Measurements from ENCODE around the gene SKP1. TPM values are rescaled to one million over a fixed set of nuclear protein-coding genes. Genes with fewer than 3 reads are reported as not detected.

SKP1 gene
- total RNA-seq, 1 donor from 2014 or later: 758 TPM

DNA sequence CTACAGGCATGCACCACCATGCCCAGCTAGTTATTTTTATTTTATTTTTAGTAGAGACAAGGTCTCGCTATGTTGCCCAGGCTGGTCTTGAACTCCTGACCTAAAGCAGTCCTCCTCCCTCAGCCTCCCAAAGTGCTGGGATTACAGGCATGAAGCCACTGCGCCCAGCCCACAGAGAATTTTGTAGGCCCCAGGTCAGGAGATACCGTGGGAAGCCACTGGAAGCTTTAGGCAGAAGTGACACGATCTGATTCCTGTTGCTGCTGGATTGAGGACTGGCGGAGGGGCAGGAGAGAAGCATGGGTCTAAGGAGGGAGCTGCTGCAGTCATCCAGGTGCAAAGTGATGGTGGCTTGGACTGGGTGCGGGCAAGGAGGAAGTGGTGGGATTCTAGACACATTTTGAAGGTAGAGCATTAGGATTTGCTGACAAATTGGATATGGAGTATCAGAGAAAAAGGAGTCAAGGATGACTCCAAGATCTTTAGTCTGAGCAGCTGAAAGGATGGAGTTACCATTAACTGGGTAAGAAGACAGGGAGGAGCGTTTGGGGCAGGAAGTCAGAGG lies 41.6 kb downstream of the SKP1 start:
- Histone ChIP-seq H3K9ac (no peak overlapping the region), H3K9me3 (ENCODE audit: low read depth) (no peaks in the 10 kb centered on the region), H3K27me3 (no peaks in the 10 kb centered on the region), H2AFZ (replicated peaks) (no peak overlapping the region), H3F3A (ENCODE audit: low read depth) (no peaks in the 10 kb centered on the region), H3K79me2 (ENCODE audit: low read depth) (no peaks in the 10 kb centered on the region), H4K20me1 (ENCODE audit: low read depth) (peaks cover 90% of the 10 kb centered on the region), H3K36me3 (no peaks in the 10 kb centered on the region), H3K4me3 (no peak overlapping the region), H3K27ac (no peak overlapping the region), H3K4me2 (no peak overlapping the region), H3K4me1 (no peaks in the 10 kb centered on the region)
- peaks cover 16% of the 10 kb centered on the region for H3K36me3 Mint-ChIP-seq
- H3K27me3 Mint-ChIP-seq (ENCODE audit: insufficient read depth, low read depth): peaks cover 10% of the 10 kb centered on the region
- H3K4me1 Mint-ChIP-seq: peaks cover 5% of the 10 kb centered on the region
- H3K9me3 Mint-ChIP-seq: no peaks in the 10 kb centered on the region
- TF ChIP-seq, protein P1, sequence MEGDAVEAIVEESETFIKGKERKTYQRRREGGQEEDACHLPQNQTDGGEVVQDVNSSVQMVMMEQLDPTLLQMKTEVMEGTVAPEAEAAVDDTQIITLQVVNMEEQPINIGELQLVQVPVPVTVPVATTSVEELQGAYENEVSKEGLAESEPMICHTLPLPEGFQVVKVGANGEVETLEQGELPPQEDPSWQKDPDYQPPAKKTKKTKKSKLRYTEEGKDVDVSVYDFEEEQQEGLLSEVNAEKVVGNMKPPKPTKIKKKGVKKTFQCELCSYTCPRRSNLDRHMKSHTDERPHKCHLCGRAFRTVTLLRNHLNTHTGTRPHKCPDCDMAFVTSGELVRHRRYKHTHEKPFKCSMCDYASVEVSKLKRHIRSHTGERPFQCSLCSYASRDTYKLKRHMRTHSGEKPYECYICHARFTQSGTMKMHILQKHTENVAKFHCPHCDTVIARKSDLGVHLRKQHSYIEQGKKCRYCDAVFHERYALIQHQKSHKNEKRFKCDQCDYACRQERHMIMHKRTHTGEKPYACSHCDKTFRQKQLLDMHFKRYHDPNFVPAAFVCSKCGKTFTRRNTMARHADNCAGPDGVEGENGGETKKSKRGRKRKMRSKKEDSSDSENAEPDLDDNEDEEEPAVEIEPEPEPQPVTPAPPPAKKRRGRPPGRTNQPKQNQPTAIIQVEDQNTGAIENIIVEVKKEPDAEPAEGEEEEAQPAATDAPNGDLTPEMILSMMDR (IDR thresholded peaks at IDR 0.05): no peak
- no peak for TF ChIP-seq EZH2phosphoT487 (IDR thresholded peaks at IDR 0.05)
- TF ChIP-seq EZH2 (IDR thresholded peaks at IDR 0.05): no peak
- DNase-seq (ENCODE audit: low spot score): no peak
- no peak overlapping the region for H3K4me3 Mint-ChIP-seq
- no peak overlapping the region for H3K27ac Mint-ChIP-seq

DNA sequence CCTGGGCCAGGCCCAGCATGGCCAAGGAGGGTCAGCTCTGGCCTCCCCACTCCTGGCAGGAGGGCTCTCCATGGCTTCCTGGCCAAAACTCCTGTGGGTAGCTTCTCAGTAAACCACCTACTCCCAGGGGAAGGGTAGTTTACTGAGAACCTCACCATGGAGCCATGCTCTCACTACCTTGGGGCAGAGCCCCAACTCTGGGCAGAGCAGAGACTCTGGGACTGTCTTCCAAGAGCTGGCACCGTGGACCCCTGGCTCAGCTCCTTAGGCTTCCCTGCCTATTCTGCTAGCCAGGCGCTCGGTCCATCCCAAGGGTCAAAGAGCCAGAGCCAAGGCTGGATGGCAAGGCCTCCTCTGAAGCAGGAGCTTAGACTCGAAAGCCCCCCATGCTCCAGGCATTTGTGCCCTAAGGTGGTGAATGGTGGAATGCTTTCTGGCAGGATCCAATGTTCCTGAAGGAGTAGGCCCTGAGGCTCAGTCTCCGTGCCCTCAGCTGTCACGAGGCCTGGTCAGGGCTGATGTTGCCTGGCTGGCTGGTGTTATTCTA lies 42.7 kb downstream of the SKP1 start:
- H3K27ac ChIP-seq: no peak overlapping the region
- peaks cover 7% of the 10 kb centered on the region for H3K27me3 Mint-ChIP-seq (ENCODE audit: insufficient read depth, low read depth)
- H4K20me1 ChIP-seq (ENCODE audit: low read depth): peaks cover 90% of the 10 kb centered on the region
- H3K4me2 ChIP-seq: no peak overlapping the region
- H3K36me3 Mint-ChIP-seq: peaks cover 16% of the 10 kb centered on the region
- H3K4me3 ChIP-seq: no peak overlapping the region
- TF ChIP-seq EZH2 (IDR thresholded peaks at IDR 0.05) (no peak), EZH2phosphoT487 (IDR thresholded peaks at IDR 0.05) (no peak)
- TF ChIP-seq, protein P1 (IDR thresholded peaks at IDR 0.05): no peak
- no peaks in the 10 kb centered on the region for H3K79me2 ChIP-seq (ENCODE audit: low read depth)
- no peak overlapping the region for H2AFZ ChIP-seq (replicated peaks)
- no peaks in the 10 kb centered on the region for H3K9me3 ChIP-seq (ENCODE audit: low read depth)
- H3K9ac ChIP-seq: no peak overlapping the region
- peaks cover 5% of the 10 kb centered on the region for H3K4me1 Mint-ChIP-seq
- no peak overlapping the region for H3K27ac Mint-ChIP-seq
- no peaks in the 10 kb centered on the region for H3K4me1 ChIP-seq
- DNase-seq (ENCODE audit: low spot score): no peak
- H3K27me3 ChIP-seq: no peaks in the 10 kb centered on the region
- no peaks in the 10 kb centered on the region for H3F3A ChIP-seq (ENCODE audit: low read depth)
- H3K4me3 Mint-ChIP-seq: no peak overlapping the region
- H3K9me3 Mint-ChIP-seq: no peaks in the 10 kb centered on the region
- H3K36me3 ChIP-seq: no peaks in the 10 kb centered on the region

DNA sequence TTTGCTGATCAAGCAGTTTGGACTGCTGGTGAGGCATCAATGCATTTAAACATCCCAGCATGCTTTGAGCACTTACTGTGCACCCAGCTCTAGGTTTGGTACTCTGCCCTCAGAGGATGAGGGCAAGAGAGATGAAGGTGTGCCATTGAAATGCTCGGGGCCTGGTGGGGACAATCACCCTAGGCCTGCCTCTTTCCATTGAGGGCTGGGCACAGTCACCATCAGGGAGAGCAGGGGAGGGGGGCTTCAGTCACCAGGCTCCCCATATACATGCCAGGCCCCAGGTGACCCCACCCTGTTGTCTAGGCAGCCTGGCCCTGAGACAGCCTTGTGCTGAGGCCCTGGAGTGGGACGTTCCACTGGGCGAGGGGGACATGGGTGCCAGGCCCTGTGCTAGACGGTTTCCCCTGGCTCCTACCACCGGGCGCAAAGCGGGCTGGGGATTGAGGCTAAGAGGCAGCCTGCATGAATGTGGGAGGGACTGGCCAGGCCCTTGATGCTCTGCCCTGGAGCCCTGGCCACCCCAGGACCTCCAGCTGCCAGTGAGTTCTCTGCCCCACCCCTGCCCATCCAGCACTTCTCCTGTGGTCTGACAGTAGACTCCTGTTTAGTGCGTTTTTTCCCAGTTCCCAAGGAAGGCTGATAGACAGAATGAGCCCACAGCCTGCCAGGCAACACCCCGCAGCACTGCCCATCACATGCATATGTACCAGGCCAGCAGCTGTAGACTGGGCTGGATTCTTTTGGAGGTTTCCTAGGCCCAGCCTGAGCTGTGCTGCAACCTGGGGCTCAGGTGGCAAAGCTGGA lies 43.4 kb downstream of the SKP1 start:
- H3K79me2 ChIP-seq (ENCODE audit: low read depth): no peaks in the 10 kb centered on the region
- H3K4me3 Mint-ChIP-seq: peak overlapping the region; percentile 27
- H3K9me3 Mint-ChIP-seq: no peaks in the 10 kb centered on the region
- TF ChIP-seq, protein P1 (IDR thresholded peaks at IDR 0.05): no peak
- TF ChIP-seq EZH2phosphoT487 (IDR thresholded peaks at IDR 0.05) (no peak), EZH2 (IDR thresholded peaks at IDR 0.05) (no peak)
- H3K9me3 ChIP-seq (ENCODE audit: low read depth): no peaks in the 10 kb centered on the region
- H4K20me1 ChIP-seq (ENCODE audit: low read depth): peaks cover 91% of the 10 kb centered on the region
- H3K4me3 ChIP-seq: no peak overlapping the region
- no peaks in the 10 kb centered on the region for H3F3A ChIP-seq (ENCODE audit: low read depth)
- DNase-seq (ENCODE audit: low spot score): no peak
- no peak overlapping the region for H3K27ac ChIP-seq
- H3K4me1 Mint-ChIP-seq: peaks cover 5% of the 10 kb centered on the region
- no peaks in the 10 kb centered on the region for H3K36me3 ChIP-seq
- no peak overlapping the region for H3K27ac Mint-ChIP-seq
- H3K4me2 ChIP-seq: no peak overlapping the region
- H3K27me3 ChIP-seq: no peaks in the 10 kb centered on the region
- H2AFZ ChIP-seq (replicated peaks): no peak overlapping the region
- peaks cover 16% of the 10 kb centered on the region for H3K36me3 Mint-ChIP-seq
- no peaks in the 10 kb centered on the region for H3K4me1 ChIP-seq
- no peak overlapping the region for H3K9ac ChIP-seq
- peaks cover 10% of the 10 kb centered on the region for H3K27me3 Mint-ChIP-seq (ENCODE audit: insufficient read depth, low read depth)

All from neural progenitor cell (in vitro differentiated cells).